HG02798 (cell line): Measurements from ENCODE around the gene IGLL1.
"Not testable (repeated sequence)": the region's sequence is repeated elsewhere in the genome, so short reads cannot be mapped to it uniquely, and the experiment has no call there.

Source experiments
- ATAC-seq: cut with Tn5 transposase; IDR thresholded peaks from one replicate; pipeline ENCODE4 v1.9.1; 2021; ENCODE audit warnings: mild to moderate bottlenecking; ENCODE audit not compliant: unreplicated experiment, poor library complexity

IGLL1 gene

DNA sequence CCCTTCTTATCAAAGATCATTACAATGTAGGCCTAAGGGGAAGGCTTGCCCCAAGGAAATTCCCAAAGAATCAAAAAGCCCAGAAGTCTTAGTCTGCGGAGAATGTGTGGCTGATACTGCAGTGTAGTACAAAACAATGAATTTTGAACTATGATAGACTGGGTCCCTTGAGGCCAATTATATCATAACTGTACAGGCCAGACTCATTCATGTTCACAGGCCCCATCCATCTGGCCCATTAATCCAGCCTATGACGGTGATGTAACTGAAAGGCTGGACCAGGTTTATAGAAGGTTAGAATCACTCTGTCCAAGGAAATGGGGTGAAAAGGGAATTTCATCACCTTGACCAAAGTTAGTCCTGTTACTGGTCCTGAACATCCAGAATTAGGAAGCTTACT, 35.2 kb downstream of the IGLL1 start:
- no peak for ATAC-seq

DNA sequence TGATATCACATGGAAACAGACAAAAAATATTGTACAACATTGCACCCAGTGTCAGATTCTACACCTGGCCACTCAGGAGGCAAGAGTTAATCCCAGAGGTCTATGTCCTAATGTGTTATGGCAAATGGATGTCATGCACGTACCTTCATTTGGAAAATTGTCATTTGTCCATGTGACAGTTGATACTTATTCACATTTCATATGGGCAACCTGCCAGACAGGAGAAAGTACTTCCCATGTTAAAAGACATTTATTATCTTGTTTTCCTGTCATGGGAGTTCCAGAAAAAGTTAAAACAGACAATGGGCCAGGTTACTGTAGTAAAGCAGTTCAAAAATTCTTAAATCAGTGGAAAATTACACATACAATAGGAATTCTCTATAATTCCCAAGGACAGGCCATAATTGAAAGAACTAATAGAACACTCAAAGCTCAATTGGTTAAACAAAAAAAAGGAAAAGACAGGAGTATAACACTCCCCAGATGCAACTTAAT, 36.5 kb downstream of the IGLL1 start:
- ATAC-seq = not testable (repeated sequence)

GRCh38 chr22:23542933-23543332, 37.2 kb downstream of the IGLL1 start:
- ATAC-seq = no peak

DNA sequence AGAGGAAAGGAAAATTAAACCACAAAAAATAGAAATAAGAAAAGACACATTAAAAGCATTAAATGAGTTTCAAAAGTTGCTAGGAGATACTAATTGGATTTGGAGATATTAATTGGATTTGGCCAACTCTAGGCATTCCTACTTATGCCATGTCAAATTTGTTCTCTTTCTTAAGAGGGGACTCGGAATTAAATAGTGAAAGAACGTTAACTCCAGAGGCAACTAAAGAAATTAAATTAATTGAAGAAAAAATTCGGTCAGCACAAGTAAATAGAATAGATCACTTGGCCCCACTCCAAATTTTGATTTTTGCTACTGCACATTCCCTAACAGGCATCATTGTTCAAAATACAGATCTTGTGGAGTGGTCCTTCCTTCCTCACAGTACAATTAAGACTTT, 37.7 kb downstream of the IGLL1 start:
- ATAC-seq = not testable (repeated sequence)

DNA sequence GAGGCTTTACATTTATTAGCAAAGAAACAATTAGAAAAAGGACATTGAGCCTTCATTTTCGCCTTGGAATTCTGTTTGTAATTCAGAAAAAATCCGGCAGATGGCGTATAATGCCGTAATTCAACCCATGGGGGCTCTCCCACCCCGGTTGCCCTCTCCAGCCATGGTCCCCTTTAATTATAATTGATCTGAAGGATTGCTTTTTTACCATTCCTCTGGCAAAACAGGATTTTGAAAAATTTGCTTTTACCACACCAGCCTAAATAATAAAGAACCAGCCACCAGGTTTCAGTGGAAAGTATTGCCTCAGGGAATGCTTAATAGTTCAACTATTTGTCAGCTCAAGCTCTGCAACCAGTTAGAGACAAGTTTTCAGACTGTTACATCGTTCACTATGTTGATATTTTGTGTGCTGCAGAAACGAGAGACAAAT, 38.2 kb downstream of the IGLL1 start:
- ATAC-seq = not testable (repeated sequence)

DNA sequence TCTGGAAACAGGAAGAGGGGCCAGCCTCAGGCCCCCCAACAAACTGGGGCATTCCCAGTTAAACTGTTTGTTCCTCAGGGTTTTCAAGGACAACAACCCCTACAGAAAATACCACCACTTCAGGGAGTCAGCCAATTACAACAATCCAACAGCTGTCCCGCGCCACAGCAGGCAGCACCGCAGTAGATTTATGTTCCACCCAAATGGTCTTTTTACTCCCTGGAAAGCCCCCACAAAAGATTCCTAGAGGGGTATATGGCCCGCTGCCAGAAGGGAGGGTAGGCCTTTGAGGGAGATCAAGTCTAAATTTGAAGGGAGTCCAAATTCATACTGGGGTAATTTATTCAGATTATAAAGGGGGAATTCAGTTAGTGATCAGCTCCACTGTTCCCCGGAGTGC, 39.3 kb downstream of the IGLL1 start:
- ATAC-seq = not testable (repeated sequence)

DNA sequence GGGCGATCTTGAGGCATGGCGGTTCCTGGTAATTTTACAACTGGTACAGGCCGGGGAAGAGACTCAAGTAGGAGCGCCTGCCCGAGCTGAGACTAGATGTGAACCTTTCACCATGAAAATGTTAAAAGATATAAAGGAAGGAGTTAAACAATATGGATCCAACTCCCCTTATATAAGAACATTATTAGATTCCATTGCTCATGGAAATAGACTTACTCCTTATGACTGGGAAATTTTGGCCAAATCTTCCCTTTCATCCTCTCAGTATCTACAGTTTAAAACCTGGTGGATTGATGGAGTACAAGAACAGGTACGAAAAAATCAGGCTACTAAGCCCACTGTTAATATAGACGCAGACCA, 40.3 kb downstream of the IGLL1 start:
- ATAC-seq = not testable (repeated sequence)

GRCh38 chr22:23539135-23539838, 40.8 kb downstream of the IGLL1 start:
- peak; percentile 60 for ATAC-seq

GRCh38 chr22:23538696-23539030, 41.4 kb downstream of the IGLL1 start:
- ATAC-seq = not testable (repeated sequence)

DNA sequence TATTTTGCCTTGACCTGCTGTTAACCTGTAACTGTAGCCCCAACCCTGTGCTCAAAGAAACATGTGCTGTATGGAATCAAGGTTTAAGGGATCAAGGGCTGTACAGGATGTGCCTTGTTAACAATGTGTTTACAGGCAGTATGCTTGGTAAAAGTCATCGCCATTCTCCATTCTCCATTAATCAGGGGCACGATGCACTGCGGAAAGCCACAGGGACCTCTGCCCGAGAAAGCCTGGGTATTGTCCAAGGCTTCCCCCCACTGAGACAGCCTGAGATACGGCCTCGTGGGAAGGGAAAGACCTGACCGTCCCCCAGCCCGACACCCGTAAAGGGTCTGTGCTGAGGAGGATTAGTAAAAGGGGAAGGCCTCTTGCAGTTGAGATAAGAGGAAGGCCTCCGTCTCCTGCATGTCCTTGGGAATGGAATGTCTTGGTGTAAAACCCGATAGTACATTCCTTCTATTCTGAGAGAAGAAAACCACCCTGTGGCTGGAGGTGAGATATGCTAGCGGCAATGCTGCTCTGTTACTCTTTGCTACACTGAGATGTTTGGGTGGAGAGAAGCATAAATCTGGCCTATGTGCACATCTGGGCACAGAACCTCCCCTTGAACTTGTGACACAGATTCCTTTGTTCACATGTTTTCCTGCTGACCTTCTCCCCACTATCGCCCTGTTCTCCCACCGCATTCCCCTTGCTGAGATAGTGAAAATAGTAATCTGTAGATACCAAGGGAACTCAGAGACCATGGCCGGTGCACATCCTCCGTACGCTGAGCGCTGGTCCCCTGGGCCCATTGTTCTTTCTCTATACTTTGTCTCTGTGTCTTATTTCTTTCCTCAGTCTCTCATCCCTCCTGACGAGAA, 42.0 kb downstream of the IGLL1 start:
- not testable (repeated sequence) for ATAC-seq

DNA sequence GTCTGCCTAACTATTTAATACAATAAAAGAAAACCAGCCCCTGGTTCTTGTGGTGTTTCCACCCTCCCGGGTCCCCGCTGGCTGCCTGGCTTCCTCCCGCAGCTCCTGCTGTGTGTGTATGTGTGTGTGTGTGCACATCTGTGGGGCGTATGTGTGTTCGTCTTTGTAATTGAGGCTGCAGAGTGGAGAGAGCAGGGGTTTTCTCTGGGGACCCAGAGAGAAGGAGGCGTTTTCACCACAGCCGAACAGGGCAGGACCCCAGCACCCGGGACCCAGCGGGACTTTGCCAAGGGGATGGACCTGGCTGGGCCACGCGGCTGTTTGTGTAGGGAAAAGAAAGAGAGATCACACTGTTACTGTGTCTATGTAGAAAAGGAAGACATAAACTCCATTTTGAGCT, 42.7 kb downstream of the IGLL1 start:
- ATAC-seq = no peak

GRCh38 chr22:23536821-23537345, 43.2 kb downstream of the IGLL1 start:
- ATAC-seq = no peak

DNA sequence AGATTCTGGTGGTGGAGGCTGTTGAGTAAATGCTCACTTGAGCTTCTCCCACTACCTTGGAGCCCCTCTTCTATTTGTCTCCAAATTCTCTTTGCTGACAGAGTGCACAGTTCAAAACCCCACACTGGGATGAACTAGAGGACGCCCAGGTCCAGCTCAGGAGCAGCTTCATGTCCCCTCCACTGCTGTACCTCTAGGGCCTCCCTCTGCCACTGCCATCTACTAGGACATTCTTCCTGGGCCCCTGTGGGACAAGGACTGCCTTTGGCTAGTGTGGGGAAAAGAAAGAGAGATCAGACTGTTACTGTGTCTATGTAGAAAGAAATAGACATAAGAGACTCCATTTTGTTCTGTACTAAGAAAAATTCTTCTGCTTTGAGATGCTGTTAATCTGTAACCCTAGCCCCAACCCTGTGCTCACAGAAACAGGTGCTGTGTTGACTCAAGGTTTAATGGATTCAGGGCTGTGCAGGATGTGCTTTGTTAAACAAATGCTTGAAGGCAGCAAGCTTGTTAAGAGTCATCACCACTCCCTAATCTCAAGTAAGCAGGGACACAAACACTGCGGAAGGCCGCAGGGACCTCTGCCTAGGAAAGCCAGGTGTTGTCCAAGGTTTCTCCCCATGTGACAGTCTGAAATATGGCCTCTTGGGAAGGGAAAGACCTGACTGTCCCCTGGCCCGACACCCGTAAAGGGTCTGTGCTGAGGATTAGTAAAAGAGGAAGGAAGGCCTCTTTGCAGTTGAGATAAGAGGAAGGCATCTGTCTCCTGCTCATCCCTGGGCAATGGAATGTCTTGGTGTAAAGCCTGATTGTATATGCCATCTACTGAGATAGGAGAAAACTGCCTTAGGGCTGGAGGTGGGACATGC, 44.1 kb downstream of the IGLL1 start:
- not testable (repeated sequence) for ATAC-seq

DNA sequence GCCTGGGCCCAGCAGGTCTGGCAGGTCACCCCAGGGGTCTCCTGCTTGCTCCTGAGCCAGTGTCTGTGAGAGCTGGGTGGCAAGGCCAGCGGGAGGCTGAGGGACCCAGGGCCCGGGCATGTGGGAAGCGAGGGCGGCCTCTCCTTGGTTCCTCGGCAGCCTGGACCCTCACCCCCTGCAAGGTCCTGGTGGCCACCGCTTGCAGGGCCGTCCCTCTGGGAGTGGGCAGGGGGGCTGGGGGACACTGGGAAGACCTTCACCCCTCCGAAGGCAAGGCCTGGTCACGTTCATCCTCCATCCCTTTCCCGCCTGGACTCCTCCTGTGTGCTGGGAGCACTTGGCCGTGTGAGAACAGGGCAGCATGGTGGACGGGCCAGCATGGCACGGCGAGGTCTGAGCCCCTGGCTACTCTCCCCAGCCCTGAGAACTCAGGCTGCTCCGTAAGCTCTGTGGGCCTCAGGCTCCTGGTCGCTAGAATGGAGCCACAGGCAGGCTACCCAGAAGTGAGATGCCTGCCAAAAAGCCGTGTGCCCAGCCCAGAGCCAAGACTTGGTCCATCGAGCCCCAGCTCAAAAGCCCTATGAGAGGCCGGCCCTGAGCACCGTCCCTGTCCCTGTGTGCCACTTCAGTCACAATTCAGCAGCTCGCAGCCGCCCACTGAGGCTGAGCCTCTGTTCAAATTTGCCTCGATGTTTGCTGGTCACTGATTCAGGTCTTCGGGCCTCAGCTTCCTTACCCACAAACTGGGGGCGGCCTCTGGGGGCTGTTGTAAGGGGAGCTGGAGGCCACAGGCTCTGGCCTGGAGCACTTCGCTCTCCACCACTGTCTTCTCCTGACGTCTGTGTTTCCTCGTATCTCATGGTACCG, 45.0 kb downstream of the IGLL1 start:
- no peak for ATAC-seq

- no peak for ATAC-seq
These were observed 45.8 kb downstream of the IGLL1 start for GRCh38 chr22:23534201-23534850.

GRCh38 chr22:23533771-23534191, 46.3 kb downstream of the IGLL1 start:
- ATAC-seq = no peak

DNA sequence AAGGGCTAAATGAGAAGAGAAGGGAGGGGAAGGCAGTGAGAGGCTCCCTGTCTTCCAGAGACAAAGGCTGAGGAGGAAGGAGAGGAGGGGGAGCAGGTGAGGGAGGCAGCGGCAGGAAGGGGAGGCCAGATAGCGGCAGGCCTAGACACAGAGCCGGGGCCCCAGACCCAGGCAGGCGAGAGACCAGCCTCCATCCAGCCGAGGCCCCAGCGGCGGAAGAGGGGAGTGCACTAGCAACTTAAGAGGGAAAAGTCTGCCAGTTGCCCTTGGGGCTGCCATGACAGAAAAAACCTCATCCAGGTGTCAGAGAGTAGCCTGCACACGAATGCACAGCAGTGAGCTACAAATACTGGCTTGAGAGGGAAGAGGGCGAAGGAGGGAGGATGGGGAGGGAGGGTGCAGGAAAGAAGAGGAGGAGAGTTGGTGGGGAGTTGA, 46.7 kb downstream of the IGLL1 start:
- no peak for ATAC-seq

- ATAC-seq = no peak
These were observed 47.4 kb downstream of the IGLL1 start for GRCh38 chr22:23532731-23533130.
